Mucosa of rectum (tissue), 2 donors: ENCODE measurements around the gene SEMA4D.

Experiments used
- H3K27ac ChIP-seq, 2 donors: one replicate each; pipeline ENCODE4 v1.7.0; 2013; ENCODE audit warnings: inconsistent platforms in 2 of 2, low read depth in 2 of 2, low read length in 2 of 2
- H3K27me3 ChIP-seq, 2 donors: one replicate each; pipeline ENCODE4 v1.7.0; 2013; ENCODE audit warnings: low read length in 2 of 2; ENCODE audit not compliant: control insufficient read depth in 2 of 2, insufficient read depth in 2 of 2
- H3K36me3 ChIP-seq, 2 donors: one replicate each; pipeline ENCODE4 v1.7.0; 2013; ENCODE audit warnings: low read length in 2 of 2; ENCODE audit not compliant: control insufficient read depth in 2 of 2, insufficient read depth in 2 of 2
- H3K4me1 ChIP-seq, 2 donors: one replicate each; pipeline ENCODE4 v1.7.0; 2013; ENCODE audit warnings: low read length in 2 of 2, mild to moderate bottlenecking in 1 of 2; ENCODE audit not compliant: control insufficient read depth in 2 of 2, insufficient read depth in 2 of 2
- H3K4me3 ChIP-seq, 2 donors: one replicate each; pipeline ENCODE4 v1.7.0; 2013; ENCODE audit warnings: low read length in 2 of 2
- H3K9ac ChIP-seq, 2 donors: one replicate each; pipeline ENCODE4 v1.7.0; 2013; ENCODE audit warnings: low read length in 2 of 2, low read depth in 1 of 2, mild to moderate bottlenecking in 1 of 2
- H3K9me3 ChIP-seq, 2 donors: one replicate each; pipeline ENCODE4 v1.7.0; 2013; ENCODE audit warnings: low read length in 2 of 2; ENCODE audit not compliant: control insufficient read depth in 2 of 2
- donor health status: healthy.
- donor health status: Normal muscosa, but diverticular disease.

Gene SEMA4D

DNA sequence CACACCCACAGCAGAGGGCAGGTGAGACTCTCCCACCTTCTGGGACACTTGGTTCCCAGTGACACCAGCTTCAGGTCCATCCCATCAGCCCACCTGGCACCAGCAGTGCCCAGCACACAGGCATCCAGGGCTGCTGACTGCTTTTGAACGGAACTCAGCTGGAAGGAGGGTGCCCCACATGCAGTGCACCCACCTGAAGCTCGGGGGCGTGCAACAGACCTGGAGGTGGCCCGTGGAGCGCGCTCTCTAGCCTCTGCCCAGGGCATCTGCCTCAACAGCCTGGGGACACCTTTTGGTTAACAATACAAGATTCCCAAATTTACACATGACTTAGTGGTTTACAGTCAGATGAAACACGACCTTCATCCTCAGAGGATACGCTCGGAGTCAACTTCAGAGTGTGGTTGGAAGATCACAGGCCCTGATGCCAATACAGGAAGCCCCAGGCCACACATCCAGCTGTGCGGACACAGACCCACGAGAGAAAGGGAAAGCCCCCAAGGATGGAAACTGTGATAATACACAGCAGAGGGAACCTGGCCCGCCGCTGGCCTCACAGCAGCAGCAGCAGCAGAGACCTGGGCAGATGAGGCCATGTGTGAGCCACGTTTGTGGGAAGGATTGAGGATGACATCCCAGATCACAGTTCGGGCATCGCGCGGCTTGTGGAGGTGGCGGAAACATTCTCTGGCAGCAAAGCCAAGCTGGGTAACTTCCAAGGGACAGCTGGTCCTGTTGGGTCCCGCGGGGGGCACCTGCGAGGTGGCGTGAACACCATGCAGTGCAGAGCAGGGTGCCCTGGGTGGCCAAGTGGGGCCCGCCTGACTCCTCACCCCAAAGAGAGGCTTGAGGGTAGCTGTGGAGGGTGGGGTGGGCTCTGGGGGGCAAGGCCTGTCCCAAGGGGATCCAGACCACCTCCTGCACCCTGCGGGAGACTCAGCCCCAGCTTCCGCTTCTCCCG lies 115.6 kb downstream of the SEMA4D start:
- Histone ChIP-seq H3K9ac (no peak overlapping the region), H3K36me3 (peaks cover 19 to 53% of the 10 kb centered on the region in 2 donors), H3K9me3 (no peaks in the 10 kb centered on the region), H3K27ac (no peak overlapping the region), H3K27me3 (no peaks in the 10 kb centered on the region), H3K4me3 (no peak overlapping the region), H3K4me1 (no peaks in the 10 kb centered on the region)

DNA sequence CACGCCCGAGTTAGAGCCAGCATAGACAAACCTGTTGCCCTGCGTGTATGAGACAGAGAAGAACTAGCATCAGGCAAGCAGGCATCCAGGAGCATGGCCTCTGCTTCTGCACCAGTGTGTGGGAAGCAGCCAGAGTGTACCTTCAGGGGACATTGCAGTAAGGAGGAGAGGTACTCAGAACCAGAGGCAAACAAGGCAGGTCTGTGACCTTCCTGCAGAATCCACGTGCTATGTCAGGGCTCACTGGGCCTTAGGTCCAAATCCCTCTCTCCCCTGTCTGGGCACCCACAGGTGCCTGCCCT lies 116.7 kb downstream of the SEMA4D start:
- Histone ChIP-seq H3K36me3 (peaks cover 15 to 44% of the 10 kb centered on the region in 2 donors), H3K27ac (peak overlapping the region in 1 of 2 donors; percentile 23), H3K9ac (no peak overlapping the region)

DNA sequence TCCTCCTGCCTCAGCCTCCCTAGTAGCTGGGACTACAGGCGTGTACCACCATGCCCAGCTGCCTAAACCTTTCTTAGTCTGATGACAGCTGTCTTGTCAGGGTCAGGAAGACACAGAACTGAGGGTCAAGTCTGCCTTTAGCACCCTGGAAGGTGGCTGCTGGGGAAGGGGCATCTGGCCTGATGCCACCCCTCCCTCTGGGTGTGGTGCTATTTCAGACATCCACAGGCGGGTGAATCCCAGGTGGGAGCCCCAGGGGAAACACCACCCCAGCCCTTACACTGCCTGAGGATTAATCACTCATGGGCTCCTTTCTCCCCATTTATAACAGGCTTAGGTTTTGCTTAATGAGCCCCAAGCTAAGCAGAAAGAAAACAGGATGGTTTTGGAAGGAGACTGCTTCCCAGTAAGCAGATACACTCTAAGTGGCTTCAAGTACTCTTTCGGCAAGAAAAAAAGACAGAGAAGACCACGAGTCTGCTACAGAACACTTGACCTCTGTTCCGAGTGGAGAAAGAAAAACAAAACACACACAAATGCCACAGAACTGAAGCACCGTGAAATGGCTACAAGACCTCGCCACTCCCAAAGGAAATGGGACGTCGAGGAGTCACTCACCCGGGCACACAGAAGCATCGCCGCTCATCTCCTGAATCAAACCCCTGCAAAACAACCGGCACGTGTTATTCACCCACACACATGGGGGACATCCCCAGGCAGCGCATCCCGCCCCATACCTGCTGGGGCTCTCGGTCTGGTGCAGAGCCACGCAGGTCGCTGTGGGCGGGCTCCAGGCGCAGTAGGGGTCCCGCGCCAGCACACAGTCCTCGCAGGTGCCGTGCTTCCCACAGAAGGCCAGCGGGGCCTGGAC lies 117.2 kb downstream of the SEMA4D start:
- Histone ChIP-seq H3K36me3 (peaks cover 9 to 38% of the 10 kb centered on the region in 2 donors), H3K9me3 (no peaks in the 10 kb centered on the region), H3K27me3 (no peaks in the 10 kb centered on the region), H3K9ac (no peak overlapping the region), H3K4me3 (no peak overlapping the region), H3K4me1 (no peaks in the 10 kb centered on the region), H3K27ac (peak overlapping the region in 1 of 2 donors; percentile 23)

More for the DNA sequence above, 116.7 kb downstream of the SEMA4D start:
- H3K9me3 ChIP-seq, result no peaks in the 10 kb centered on the region
- H3K4me1 ChIP-seq, result no peaks in the 10 kb centered on the region
- H3K27me3 ChIP-seq, result no peaks in the 10 kb centered on the region
- H3K4me3 ChIP-seq, result no peak overlapping the region

DNA sequence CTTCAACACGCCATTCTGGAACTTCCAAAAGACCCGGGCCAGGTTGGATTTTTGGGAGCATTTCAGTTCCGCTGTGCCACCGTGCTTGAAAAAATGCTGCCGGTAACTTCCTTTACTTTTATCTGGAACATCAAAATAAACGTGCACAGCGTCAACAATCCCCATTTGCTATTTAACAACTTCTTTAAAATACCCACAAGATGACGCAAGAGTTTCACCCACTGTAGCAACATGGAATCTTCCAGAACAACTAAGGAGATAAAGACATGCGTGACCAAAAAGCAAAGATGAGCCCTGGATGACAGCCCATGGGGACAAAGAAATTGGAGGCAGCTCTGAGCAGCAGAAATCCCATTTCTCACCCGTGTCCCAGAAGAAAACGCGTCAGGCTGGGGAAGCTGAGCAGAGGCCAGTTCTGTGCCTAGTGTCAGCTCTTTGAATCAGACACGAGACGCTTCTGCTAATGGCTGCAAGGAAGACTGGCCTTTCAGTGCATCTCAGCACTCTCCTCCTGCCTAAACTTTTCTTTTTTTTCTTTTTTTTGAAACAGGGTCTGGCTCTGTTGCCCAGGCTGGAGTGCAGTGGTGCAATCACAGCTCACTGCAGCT lies 118.3 kb downstream of the SEMA4D start:
- Histone ChIP-seq H3K4me3 (no peak overlapping the region), H3K4me1 (peaks cover 0 to 4% of the 10 kb centered on the region in 2 donors), H3K27ac (no peak overlapping the region), H3K9me3 (no peaks in the 10 kb centered on the region), H3K27me3 (no peaks in the 10 kb centered on the region), H3K9ac (no peak overlapping the region), H3K36me3 (peaks cover 5 to 31% of the 10 kb centered on the region in 2 donors)

DNA sequence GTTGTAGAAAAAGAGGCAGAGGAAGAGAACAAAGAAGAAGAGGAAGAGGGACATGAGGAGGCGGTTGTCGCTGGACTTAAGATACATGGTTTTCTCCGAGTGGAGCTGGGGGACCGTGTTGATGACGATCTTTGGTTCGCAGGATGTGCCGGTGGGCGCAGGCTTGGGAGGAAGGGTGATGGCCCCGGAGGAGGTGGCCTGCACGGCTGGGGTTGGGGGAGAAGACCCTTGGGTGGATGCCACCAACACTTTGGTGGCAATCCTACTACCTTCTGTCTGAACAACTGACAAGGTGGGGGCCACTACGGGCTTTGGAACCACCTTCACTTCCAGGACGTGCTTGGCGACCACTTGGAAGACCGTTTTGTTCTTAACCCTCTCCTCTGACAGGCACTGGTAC lies 118.9 kb downstream of the SEMA4D start:
- Histone ChIP-seq H3K9ac (no peak overlapping the region), H3K27ac (no peak overlapping the region), H3K9me3 (no peaks in the 10 kb centered on the region), H3K4me1 (peaks cover 0 to 4% of the 10 kb centered on the region in 2 donors), H3K4me3 (no peak overlapping the region), H3K36me3 (peaks cover 5 to 27% of the 10 kb centered on the region in 2 donors), H3K27me3 (no peaks in the 10 kb centered on the region)

GRCh38 chr9:89378541-89378940 lies 119.4 kb downstream of the SEMA4D start:
- H3K4me1 ChIP-seq, result peaks cover 0 to 4% of the 10 kb centered on the region in 2 donors
- H3K9ac ChIP-seq, result no peak overlapping the region
- H3K27me3 ChIP-seq, result no peaks in the 10 kb centered on the region
- H3K4me3 ChIP-seq, result no peak overlapping the region
- no peaks in the 10 kb centered on the region for H3K9me3 ChIP-seq
- H3K36me3 ChIP-seq, result peaks cover 5 to 23% of the 10 kb centered on the region in 2 donors
- no peak overlapping the region for H3K27ac ChIP-seq

- Histone ChIP-seq H3K9ac (no peak overlapping the region), H3K36me3 (peaks cover 3 to 17% of the 10 kb centered on the region in 2 donors), H3K4me3 (no peak overlapping the region), H3K27ac (peak overlapping the region in 1 of 2 donors; percentile 32), H3K4me1 (peaks cover 0 to 4% of the 10 kb centered on the region in 2 donors), H3K27me3 (no peaks in the 10 kb centered on the region), H3K9me3 (peaks cover 0 to under 1% of the 10 kb centered on the region in 2 donors)
Observed at GRCh38 chr9:89377411-89377810, 120.5 kb downstream of the SEMA4D start.

DNA sequence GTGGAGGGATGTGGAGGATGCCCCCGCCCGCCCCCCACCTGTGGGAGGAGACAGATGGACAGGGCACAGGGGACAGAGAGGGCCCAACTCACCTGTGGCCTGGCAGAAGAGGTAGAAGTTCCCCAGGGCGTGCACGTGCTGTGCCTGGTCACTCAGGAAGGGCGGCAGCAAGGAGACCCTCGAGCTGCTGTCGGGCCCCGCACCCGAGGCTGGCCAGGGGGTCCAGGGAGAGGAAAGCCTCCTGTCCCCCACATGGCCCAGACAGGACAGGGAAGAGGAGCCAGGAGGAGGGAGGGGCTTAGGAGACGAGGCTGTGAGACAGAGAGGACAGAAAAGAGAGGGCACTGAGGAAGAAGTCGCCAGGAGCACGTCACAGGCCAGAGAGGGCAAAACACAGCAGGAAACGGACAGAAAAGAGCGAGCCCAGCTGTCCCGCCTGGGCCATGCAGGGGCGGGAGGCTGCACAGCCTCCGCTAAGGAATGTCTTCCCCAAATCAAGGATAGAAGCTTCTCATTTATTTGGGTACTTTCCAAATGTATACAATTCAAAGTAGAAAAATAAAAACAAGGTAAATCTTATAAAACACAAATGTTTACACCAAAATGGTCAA lies 121.1 kb downstream of the SEMA4D start:
- no peaks in the 10 kb centered on the region for H3K27me3 ChIP-seq
- H3K4me3 ChIP-seq, result no peak overlapping the region
- H3K36me3 ChIP-seq, result peaks cover 3 to 17% of the 10 kb centered on the region in 2 donors
- peaks cover 0 to 1% of the 10 kb centered on the region in 2 donors for H3K9me3 ChIP-seq
- H3K27ac ChIP-seq, result peak overlapping the region; percentile 13 to 48
- no peak overlapping the region for H3K9ac ChIP-seq
- peaks cover 0 to 4% of the 10 kb centered on the region in 2 donors for H3K4me1 ChIP-seq

DNA sequence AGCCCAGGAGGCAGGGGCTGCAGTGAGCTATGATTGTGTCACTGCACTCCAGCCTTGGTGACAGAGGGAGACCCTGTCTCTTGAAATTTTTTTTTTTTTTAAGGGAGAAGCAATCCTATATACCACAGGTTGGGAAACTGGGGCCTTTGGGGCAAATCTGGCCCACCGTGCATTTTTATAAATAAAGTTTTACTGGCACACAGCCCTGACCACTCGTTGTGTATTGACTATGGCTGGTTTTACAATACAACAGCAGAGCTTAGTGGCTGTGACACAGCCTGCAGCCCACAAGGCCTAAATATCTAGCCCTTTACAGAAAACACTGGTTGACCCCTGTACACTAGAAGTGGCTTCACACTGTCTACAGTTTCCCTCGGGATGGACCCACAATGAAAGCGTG lies 121.6 kb downstream of the SEMA4D start:
- Histone ChIP-seq H3K36me3 (peaks cover 3 to 13% of the 10 kb centered on the region in 2 donors), H3K9ac (no peak overlapping the region), H3K9me3 (peaks cover 0 to 1% of the 10 kb centered on the region in 2 donors), H3K27me3 (no peaks in the 10 kb centered on the region), H3K27ac (peak overlapping the region in 1 of 2 donors; percentile 48), H3K4me1 (peaks cover 0 to 4% of the 10 kb centered on the region in 2 donors), H3K4me3 (no peak overlapping the region)
